A549 (cell line): ENCODE measurements around the gene MAPK9. TPM values are rescaled to one million over a fixed set of nuclear protein-coding genes. Genes with fewer than 3 reads are reported as not detected.

Experiments
- ATAC-seq, 2 experiments: fragments of 200-7000 bp in 1 of 2; fragments of >200 bp in 1 of 2; cut with Nextera tagmentation in 1 of 2; cut with Tn5 transposase in 1 of 2; 3 replicates each; pipeline versions ENCODE4 v1.8.0 to v1.9.1; 2018 to 2020; ENCODE audit warnings: mild to moderate bottlenecking in 1 of 2, moderate library complexity in 1 of 2
- CTCF ChIA-PET: fragments of 300-600 bp; sonication (Branson Sonifier 250); formaldehyde crosslinking; extraction: SDS; loops from one replicate; lab custom pipeline; 2021; ENCODE audit warnings: antibody characterized with exemption, inconsistent platforms; lab: Yijun Ruan, JAX
- POLR2A ChIA-PET: fragments of 350-600 bp; formaldehyde crosslinking; extraction: SDS; loops from one replicate; lab custom pipeline; 2021; ENCODE audit warnings: antibody characterized with exemption, inconsistent platforms; lab: Yijun Ruan, JAX
- DNase-seq, 2 experiments: peaks; one replicate each; pipeline versions ENCODE4 v3.0.0 to v3.0.0-alpha.2; 2011 to 2016; ENCODE audit warnings: low read depth in 1 of 2, low spot score in 1 of 2
- FAIRE-seq: peaks from 2 replicates; lab custom pipeline; 2011; peaks lifted over from hg19 to GRCh38; lab: Jason Lieb, UNC
- H3K27ac ChIP-seq, 2 experiments: fragments of >200 bp; sonication (Bioruptor Twin); formaldehyde crosslinking; 3 replicates each; pipeline ENCODE4 v1.5.1; 2016 to 2017
- H3K4me1 ChIP-seq: fragments of >200 bp; sonication (Bioruptor Twin); formaldehyde crosslinking; 3 replicates; pipeline ENCODE4 v1.6.1; 2016
- H3K4me2 ChIP-seq: fragments of >200 bp; sonication (Bioruptor Twin); formaldehyde crosslinking; 3 replicates; pipeline ENCODE4 v1.6.1; 2016
- H3K4me3 ChIP-seq: fragments of >200 bp; sonication (Bioruptor Twin); formaldehyde crosslinking; 3 replicates; pipeline ENCODE4 v1.5.1; 2016
- H3K9me3 ChIP-seq: fragments of >200 bp; sonication (Bioruptor Twin); formaldehyde crosslinking; 3 replicates; pipeline ENCODE4 v1.6.1; 2016
- BHLHE40 ChIP-seq: IDR thresholded peaks from 2 replicates; pipeline ENCODE4 v1.6.1; 2012; ENCODE audit warnings: low read depth, low read length, inconsistent platforms
- CBX2 ChIP-seq: fragments of 200-600 bp; sonication (generic); IDR thresholded peaks from 2 replicates; pipeline ENCODE4 v1.6.1; 2016; ENCODE audit warnings: low read depth, mild to moderate bottlenecking, borderline replicate concordance
- CBX8 ChIP-seq: fragments of 200-600 bp; sonication (generic); IDR thresholded peaks from 2 replicates; pipeline ENCODE4 v1.6.1; 2016
- EHMT2 ChIP-seq: fragments of 200-600 bp; sonication (generic); IDR thresholded peaks from 2 replicates; pipeline ENCODE4 v1.6.1; 2016; ENCODE audit warnings: antibody characterized with exemption, low read depth, mild to moderate bottlenecking, moderate library complexity
- EP300 ChIP-seq, 2 experiments: fragments of >200 bp; sonication (Bioruptor Twin); formaldehyde crosslinking; IDR thresholded peaks; 2 replicates in 1 of 2; 3 replicates in 1 of 2; pipeline ENCODE4 v1.6.1; 2016 to 2017
- ESRRA ChIP-seq: fragments of 150-350 bp; IDR thresholded peaks from 2 replicates; pipeline ENCODE4 v1.6.1; 2014; ENCODE audit warnings: mild to moderate bottlenecking, low read length, borderline replicate concordance
- FOSB ChIP-seq: fragments of 250-450 bp; sonication (Bioruptor Pico); IDR thresholded peaks from 2 replicates; pipeline ENCODE4 v1.5.0; 2020; ENCODE audit warnings: mild to moderate bottlenecking, moderate library complexity
- FOSL2 ChIP-seq, 2 experiments: fragments of 450-650 bp in 1 of 2; fragments of >200 bp in 1 of 2; sonication (Bioruptor Twin) in 1 of 2; formaldehyde crosslinking; IDR thresholded peaks; 2 replicates each; pipeline versions ENCODE4 v1.5.0 to v1.6.1; 2016 to 2020; ENCODE audit warnings: mild to moderate bottlenecking in 1 of 2, moderate library complexity in 1 of 2
- FOXS1 ChIP-seq: fragments of 250-450 bp; sonication (Bioruptor Pico); IDR thresholded peaks from 2 replicates; pipeline ENCODE4 v1.5.0; 2020; ENCODE audit warnings: mild to moderate bottlenecking, moderate library complexity
- GATA3 ChIP-seq: IDR thresholded peaks from 2 replicates; pipeline ENCODE4 v1.6.1; 2012; ENCODE audit warnings: borderline replicate concordance
- HDAC2 ChIP-seq: fragments of 200-600 bp; sonication (generic); IDR thresholded peaks from 2 replicates; pipeline ENCODE4 v1.6.1; 2016
- HEYL ChIP-seq: fragments of 250-450 bp; sonication (Bioruptor Pico); IDR thresholded peaks from 2 replicates; pipeline ENCODE4 v1.8.0; 2021; ENCODE audit warnings: mild to moderate bottlenecking, moderate library complexity
- HOXB5 ChIP-seq: fragments of 250-450 bp; sonication (Bioruptor Pico); IDR thresholded peaks from 2 replicates; pipeline ENCODE4 v1.5.0; 2020; ENCODE audit warnings: mild to moderate bottlenecking, moderate library complexity
- KDM1A ChIP-seq: fragments of 200-600 bp; sonication (generic); IDR thresholded peaks from 2 replicates; pipeline ENCODE4 v1.6.1; 2016; ENCODE audit warnings: low read depth, mild to moderate bottlenecking
- MAZ ChIP-seq: fragments of 150-350 bp; IDR thresholded peaks from 2 replicates; pipeline ENCODE4 v1.6.1; 2014; ENCODE audit warnings: antibody characterized with exemption, low read depth, low read length, borderline replicate concordance
- MYC ChIP-seq: IDR thresholded peaks from 2 replicates; pipeline ENCODE4 v1.6.1; 2012; ENCODE audit warnings: mild to moderate bottlenecking, inconsistent platforms, low read length, improper control_type of control experiment, borderline replicate concordance
- NR3C1 ChIP-seq: fragments of >200 bp; sonication (Bioruptor Twin); formaldehyde crosslinking; IDR thresholded peaks from 3 replicates; pipeline ENCODE4 v1.6.1; 2017
- POLR2AphosphoS2 ChIP-seq: conservative IDR thresholded peaks from 2 replicates; pipeline ENCODE4 v1.6.1; 2012; ENCODE audit warnings: low read length, improper control_type of control experiment, inconsistent platforms
- RAD21 ChIP-seq, 2 experiments: fragments of >200 bp in 1 of 2; sonication (Bioruptor Twin) in 1 of 2; formaldehyde crosslinking in 1 of 2; IDR thresholded peaks in 1 of 2; conservative IDR thresholded peaks in 1 of 2; 2 replicates in 1 of 2; 3 replicates in 1 of 2; pipeline ENCODE4 v1.6.1; 2012 to 2018; ENCODE audit warnings: inconsistent platforms in 1 of 2
- RARB ChIP-seq: fragments of 250-450 bp; sonication (Bioruptor Pico); IDR thresholded peaks from 2 replicates; pipeline ENCODE4 v1.8.0; 2021; ENCODE audit warnings: mild to moderate bottlenecking, moderate library complexity
- RCOR1 ChIP-seq: fragments of 150-350 bp; IDR thresholded peaks from 2 replicates; pipeline ENCODE4 v1.6.1; 2014; ENCODE audit warnings: antibody characterized with exemption, low read length, low read depth
- RNF2 ChIP-seq: fragments of 200-600 bp; sonication (generic); IDR thresholded peaks from 2 replicates; pipeline ENCODE4 v1.6.1; 2016; ENCODE audit warnings: low read depth, mild to moderate bottlenecking, antibody characterized with exemption, moderate library complexity, borderline replicate concordance
- SMC3 ChIP-seq: fragments of >200 bp; sonication (Bioruptor Twin); formaldehyde crosslinking; IDR thresholded peaks from 3 replicates; pipeline ENCODE4 v1.6.1; 2018; ENCODE audit warnings: inconsistent platforms
- TFCP2L1 ChIP-seq: fragments of 250-450 bp; sonication (Bioruptor Pico); IDR thresholded peaks from 2 replicates; pipeline ENCODE4 v1.5.0; 2021; ENCODE audit warnings: mild to moderate bottlenecking
- ZSCAN20 ChIP-seq: fragments of 250-450 bp; sonication (Bioruptor Pico); IDR thresholded peaks from 2 replicates; pipeline ENCODE4 v1.8.0; 2022; ENCODE audit warnings: mild to moderate bottlenecking, moderate library complexity
- WGBS: methylation state at CpG from one replicate; pipeline ENCODE4 v1.1.6; 2017; ENCODE audit errors: missing lambda C conversion rate; 5-methylcytosine and 5-hydroxymethylcytosine counted together
- polyA plus RNA-seq, 4 experiments: library from polyadenylated mRNA; depleted of rRNA in 3 of 4; stranded (reverse); fragments of >200 nt; fragmentation: RNase III in 1 of 4; extraction: RNeasy Plus Mini Kit Qiagen cat#74134 plus additional on column Dnase treatment in 1 of 4; gene quantifications; 2 replicates in 3 of 4; 3 replicates in 1 of 4; pipeline ENCODE4 v1.2.3, GENCODE V29; 2011 to 2017
- TF ChIP-seq, protein P1 (sequence below): fragments of 250-450 bp; sonication (Bioruptor Pico); IDR thresholded peaks from 2 replicates; pipeline ENCODE4 v1.5.0; 2021; ENCODE audit warnings: mild to moderate bottlenecking, moderate library complexity, borderline replicate concordance
- TF ChIP-seq, protein P2 (sequence below): IDR thresholded peaks from 2 replicates; pipeline ENCODE4 v1.6.1; 2012; ENCODE audit warnings: low read depth, borderline replicate concordance
- TF ChIP-seq, protein P3 (sequence below): fragments of >200 bp; sonication (Bioruptor Twin); formaldehyde crosslinking; IDR thresholded peaks from 3 replicates; pipeline ENCODE4 v1.5.1; 2016
- TF ChIP-seq, protein P4 (sequence below): IDR thresholded peaks from 2 replicates; pipeline ENCODE4 v1.6.1; 2012

Gene MAPK9
- polyA plus RNA-seq, 2 of the 4 experiments (the other 2 are of a cell fraction) = 36.6 to 66.9 TPM

DNA sequence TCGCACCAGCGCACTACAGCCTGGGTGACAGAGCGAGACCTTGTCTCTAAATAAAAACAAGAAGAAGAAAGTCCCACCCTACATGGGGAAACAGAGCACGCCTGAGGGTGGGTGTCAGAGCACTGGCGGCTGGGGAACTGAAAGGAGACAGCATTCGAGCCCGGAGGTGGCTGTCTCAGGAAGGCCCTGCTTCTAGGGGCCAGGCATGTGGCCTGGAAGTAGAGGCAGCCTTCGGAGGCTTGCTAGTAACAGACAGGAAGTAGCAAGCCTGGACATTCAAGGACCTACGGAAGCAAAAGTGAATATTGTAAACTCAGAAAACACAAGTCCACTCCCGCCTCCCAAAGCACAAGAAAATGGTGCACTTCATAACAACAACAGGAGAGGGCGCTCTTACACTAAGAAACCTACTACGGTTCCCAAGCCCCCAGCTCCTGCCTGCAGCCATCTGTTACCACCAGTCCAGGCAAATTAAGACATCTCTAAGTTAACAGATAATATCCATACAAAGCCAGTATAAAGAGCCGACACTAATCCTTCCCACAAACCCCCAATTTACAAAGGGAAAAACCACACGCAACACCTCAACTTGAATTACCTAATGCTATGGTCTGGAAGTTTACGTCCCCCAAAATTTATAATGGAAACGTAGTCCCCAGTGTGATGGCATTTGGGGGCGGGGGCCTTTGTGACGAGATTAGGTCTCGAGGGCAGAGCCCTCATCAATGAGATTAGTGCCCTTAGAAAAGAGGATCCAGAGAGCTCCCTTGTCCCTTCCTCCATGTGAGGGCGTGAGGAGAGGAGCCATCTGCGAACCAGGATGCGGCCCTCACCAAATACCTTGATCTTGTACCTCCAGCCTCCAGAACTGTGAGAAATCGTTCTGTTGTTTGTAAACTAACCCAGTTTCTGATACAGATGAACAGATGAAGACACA, 90.6 kb downstream of the MAPK9 start:
- TF ChIP-seq BHLHE40 (no peak), RAD21 (conservative IDR thresholded peaks at IDR 0.05 in 1 of 2, IDR thresholded peaks at IDR 0.05 in 1 of 2) (peak; percentile 32 to 54; a peak in 2 of 5 replicates), MAZ (no peak), RNF2 (no peak), RARB (CRISPR knock-in tag) (no peak), RCOR1 (no peak), HEYL (CRISPR knock-in tag) (no peak), MYC (no peak), HDAC2 (no peak), KDM1A (no peak), EHMT2 (no peak), FOSL2 (IDR thresholded peaks at IDR 0.05) (no peak), FOSL2 (CRISPR knock-in tag; IDR thresholded peaks at IDR 0.05) (no peak), CBX2 (no peak), CBX8 (no peak), SMC3 (0 out of 3 replicates have a peak, but pooled peaks have one; percentile 9), TFCP2L1 (CRISPR knock-in tag) (no peak), FOXS1 (CRISPR knock-in tag) (no peak), POLR2AphosphoS2 (no peak)
- TF ChIP-seq, protein P1, sequence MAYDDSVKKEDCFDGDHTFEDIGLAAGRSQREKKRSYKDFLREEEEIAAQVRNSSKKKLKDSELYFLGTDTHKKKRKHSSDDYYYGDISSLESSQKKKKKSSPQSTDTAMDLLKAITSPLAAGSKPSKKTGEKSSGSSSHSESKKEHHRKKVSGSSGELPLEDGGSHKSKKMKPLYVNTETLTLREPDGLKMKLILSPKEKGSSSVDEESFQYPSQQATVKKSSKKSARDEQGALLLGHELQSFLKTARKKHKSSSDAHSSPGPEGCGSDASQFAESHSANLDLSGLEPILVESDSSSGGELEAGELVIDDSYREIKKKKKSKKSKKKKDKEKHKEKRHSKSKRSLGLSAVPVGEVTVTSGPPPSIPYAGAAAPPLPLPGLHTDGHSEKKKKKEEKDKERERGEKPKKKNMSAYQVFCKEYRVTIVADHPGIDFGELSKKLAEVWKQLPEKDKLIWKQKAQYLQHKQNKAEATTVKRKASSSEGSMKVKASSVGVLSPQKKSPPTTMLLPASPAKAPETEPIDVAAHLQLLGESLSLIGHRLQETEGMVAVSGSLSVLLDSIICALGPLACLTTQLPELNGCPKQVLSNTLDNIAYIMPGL (CRISPR knock-in tag) = no peak
- TF ChIP-seq, protein P2, sequence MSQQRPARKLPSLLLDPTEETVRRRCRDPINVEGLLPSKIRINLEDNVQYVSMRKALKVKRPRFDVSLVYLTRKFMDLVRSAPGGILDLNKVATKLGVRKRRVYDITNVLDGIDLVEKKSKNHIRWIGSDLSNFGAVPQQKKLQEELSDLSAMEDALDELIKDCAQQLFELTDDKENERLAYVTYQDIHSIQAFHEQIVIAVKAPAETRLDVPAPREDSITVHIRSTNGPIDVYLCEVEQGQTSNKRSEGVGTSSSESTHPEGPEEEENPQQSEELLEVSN = no peak
- TF ChIP-seq, protein P3, sequence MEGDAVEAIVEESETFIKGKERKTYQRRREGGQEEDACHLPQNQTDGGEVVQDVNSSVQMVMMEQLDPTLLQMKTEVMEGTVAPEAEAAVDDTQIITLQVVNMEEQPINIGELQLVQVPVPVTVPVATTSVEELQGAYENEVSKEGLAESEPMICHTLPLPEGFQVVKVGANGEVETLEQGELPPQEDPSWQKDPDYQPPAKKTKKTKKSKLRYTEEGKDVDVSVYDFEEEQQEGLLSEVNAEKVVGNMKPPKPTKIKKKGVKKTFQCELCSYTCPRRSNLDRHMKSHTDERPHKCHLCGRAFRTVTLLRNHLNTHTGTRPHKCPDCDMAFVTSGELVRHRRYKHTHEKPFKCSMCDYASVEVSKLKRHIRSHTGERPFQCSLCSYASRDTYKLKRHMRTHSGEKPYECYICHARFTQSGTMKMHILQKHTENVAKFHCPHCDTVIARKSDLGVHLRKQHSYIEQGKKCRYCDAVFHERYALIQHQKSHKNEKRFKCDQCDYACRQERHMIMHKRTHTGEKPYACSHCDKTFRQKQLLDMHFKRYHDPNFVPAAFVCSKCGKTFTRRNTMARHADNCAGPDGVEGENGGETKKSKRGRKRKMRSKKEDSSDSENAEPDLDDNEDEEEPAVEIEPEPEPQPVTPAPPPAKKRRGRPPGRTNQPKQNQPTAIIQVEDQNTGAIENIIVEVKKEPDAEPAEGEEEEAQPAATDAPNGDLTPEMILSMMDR = peak; percentile 34; the same call in 1 of the 3 replicates
- Histone ChIP-seq H3K9me3 (no peaks in the 10 kb centered on the region), H3K4me1 (no peaks in the 10 kb centered on the region), H3K4me2 (no peak overlapping the region), H3K4me3 (no peak overlapping the region), H3K27ac (no peak overlapping the region)
- ATAC-seq (peak in 1 of 2 experiments; percentile 48; a peak in 2 of 6 replicates), FAIRE-seq (no peak), DNase-seq (peak; percentile 35 to 36)
- CTCF ChIA-PET = interaction anchor here (0.9 to 2.6 kb wide), 6 partner anchors 7 to 417 kb away, joined by 3 to 9 read pairs (median 4); partner anchors contain the start of gene RASGEF1C
- 63% methylated on average over 23 of the region's 23 CpGs for WGBS
- POLR2A ChIA-PET = no interaction called here

DNA sequence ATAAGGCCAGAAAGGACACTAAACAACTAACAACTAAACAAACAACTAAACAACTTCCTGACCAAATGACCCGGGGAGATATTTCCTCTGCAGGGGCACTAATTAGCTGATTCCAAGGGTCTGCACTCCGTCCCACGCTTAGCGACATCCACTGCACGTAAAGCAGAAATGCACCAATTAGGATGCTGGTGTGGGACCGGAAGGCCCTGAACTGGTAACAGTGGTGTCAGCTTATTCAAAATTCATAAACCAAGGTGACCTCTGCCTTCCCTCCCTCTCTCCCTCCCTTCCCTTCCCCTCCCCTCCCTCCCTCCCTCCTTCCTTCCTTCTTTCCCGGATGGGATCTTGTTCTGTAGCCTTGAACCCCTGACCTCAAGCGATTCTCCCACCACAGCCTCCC, 92.5 kb downstream of the MAPK9 start:
- H3K9me3 ChIP-seq = no peaks in the 10 kb centered on the region
- CTCF ChIA-PET = interaction anchor here (2.1 to 2.6 kb wide), 2 partner anchors 9 to 72 kb away, joined by 7 to 9 read pairs; partner anchors contain the start of gene RASGEF1C
- FAIRE-seq = no peak
- no peak overlapping the region for H3K4me2 ChIP-seq
- no peak overlapping the region for H3K4me3 ChIP-seq
- no peak for DNase-seq
- WGBS = 76% methylated on average over 8 of the region's 8 CpGs
- POLR2A ChIA-PET = no interaction called here
- no peak for ATAC-seq
- no peak overlapping the region for H3K27ac ChIP-seq
- no peaks in the 10 kb centered on the region for H3K4me1 ChIP-seq
- TF ChIP-seq ESRRA (no peak), POLR2AphosphoS2 (no peak), HOXB5 (CRISPR knock-in tag) (no peak), FOXS1 (CRISPR knock-in tag) (no peak), FOSB (CRISPR knock-in tag) (no peak), RNF2 (no peak), HEYL (CRISPR knock-in tag) (no peak), HDAC2 (no peak), NR3C1 (no peak), GATA3 (no peak), MAZ (no peak), EP300 (IDR thresholded peaks at IDR 0.05) (no peak), RAD21 (conservative IDR thresholded peaks at IDR 0.05 in 1 of 2, IDR thresholded peaks at IDR 0.05 in 1 of 2) (no peak), ZSCAN20 (no peak)
- TF ChIP-seq, protein P4, sequence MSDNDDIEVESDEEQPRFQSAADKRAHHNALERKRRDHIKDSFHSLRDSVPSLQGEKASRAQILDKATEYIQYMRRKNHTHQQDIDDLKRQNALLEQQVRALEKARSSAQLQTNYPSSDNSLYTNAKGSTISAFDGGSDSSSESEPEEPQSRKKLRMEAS = no peak
